OCI-LY3 (cell line): ENCODE measurements around the gene SRSF3.

ENCODE experiments used
- CTCF ChIP-seq: fragments of 200-600, 300-600 bp; sonication (generic); IDR thresholded peaks from 2 replicates; pipeline ENCODE4 v1.5.1; 2014; ENCODE audit warnings: antibody characterized with exemption, low read length, low read depth
- EZH2phosphoT487 ChIP-seq: fragments of 200-600 bp; shearing (Covaris generic); IDR thresholded peaks from 2 replicates; pipeline ENCODE4 v1.6.1; 2018; ENCODE audit warnings: antibody characterized with exemption, mixed run types, low read depth

DNA sequence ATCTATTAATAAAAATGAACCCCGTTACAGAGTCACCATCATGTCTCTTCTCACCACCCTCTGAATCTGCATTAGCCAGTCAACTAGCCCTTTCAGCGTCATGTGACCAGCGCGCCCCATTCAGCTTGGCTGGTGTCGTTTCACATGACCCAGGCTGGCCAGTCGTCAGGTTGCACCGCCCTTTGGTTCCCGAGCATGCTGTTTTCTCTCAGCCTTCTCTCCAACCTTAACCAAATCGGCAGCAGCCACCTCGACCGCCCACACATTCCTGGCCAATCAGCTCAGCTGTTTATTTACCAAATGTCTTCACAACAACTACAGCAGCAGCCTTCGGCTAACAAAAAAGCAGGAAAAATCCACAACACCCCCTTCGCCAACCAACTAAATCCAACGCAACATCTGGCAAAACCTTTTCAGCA is 5.6 kb downstream of the SRSF3 start:
- TF ChIP-seq CTCF (no peak), EZH2phosphoT487 (no peak)
